Chondrocyte (in vitro differentiated cells): ENCODE data around the gene MRPS18A. TPM values are rescaled to one million over a fixed set of nuclear protein-coding genes. Genes with fewer than 3 reads are reported as not detected.

ENCODE experiments used
- DNase-seq: peaks from one replicate; pipeline ENCODE4 v3.0.0; 2021; ENCODE audit warnings: mixed read lengths, low spot score
- H3K27ac Mint-ChIP-seq: one replicate; pipeline ENCODE4 v1.8.0; 2021; ENCODE audit warnings: mild to moderate bottlenecking, moderate library complexity, mixed read lengths; ENCODE audit not compliant: unreplicated experiment
- H3K27me3 Mint-ChIP-seq: 2 replicates; pipeline ENCODE4 v1.8.0; 2021; ENCODE audit warnings: low read depth, mixed read lengths
- H3K36me3 Mint-ChIP-seq: 2 replicates; pipeline ENCODE4 v1.8.0; 2021; ENCODE audit warnings: low read depth, mixed read lengths
- H3K4me1 Mint-ChIP-seq: 2 replicates; pipeline ENCODE4 v1.8.0; 2021; ENCODE audit warnings: low read depth, mild to moderate bottlenecking, mixed read lengths
- H3K4me3 Mint-ChIP-seq: one replicate; pipeline ENCODE4 v1.8.0; 2021; ENCODE audit warnings: mild to moderate bottlenecking, moderate library complexity, mixed read lengths; ENCODE audit not compliant: unreplicated experiment
- H3K9me3 Mint-ChIP-seq: 2 replicates; pipeline ENCODE4 v1.8.0; 2021; ENCODE audit warnings: low read depth, mixed read lengths
- total RNA-seq: library from RNA; stranded (reverse); gene quantifications from 3 replicates; pipeline ENCODE4 v1.2.1, GENCODE V29; 2021
- TF ChIP-seq, protein P1 (sequence below): fragments of 200-600 bp; sonication (generic); IDR thresholded peaks from 2 replicates; pipeline ENCODE4 v1.5.0; 2021; ENCODE audit warnings: antibody characterized with exemption, mild to moderate bottlenecking, moderate library complexity

The MRPS18A gene
- total RNA-seq, 1 donor from 2014 or later = 26.8 TPM

DNA sequence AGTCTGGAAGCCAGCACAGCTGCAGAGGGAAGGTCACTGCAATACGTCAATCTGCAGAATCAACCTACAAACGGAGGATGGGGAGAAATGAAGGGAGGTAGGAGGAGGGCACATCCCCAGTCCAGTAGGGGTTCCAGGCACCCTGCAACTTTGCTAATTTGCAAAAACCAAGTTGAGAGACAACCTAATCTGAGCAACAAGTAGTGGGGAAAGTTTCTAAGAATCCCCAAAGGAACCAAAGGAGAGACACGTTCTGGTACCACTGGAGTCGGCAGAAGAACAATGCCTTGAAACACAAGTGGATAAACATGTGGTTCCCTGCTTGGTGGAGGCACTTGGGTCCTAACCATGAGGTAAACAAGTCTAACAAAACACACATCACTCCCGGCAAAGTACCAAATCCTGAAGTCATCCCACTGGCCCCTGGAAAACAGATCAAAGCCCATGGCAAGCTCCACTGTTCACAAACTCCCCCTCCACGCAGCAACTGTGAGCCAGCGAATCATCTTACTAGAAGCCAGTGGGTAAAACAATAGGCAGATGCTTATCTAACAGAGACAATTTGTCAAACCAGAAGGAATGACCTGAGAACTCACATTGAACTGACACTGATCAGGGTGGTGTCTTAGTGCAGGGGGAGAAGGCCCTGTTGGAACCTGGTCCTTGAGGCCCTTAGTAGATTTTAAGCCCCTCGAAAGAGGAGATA is 4.7 kb downstream of the MRPS18A start:
- Mint-ChIP-seq H3K27me3 (no peaks in the 10 kb centered on the region), H3K4me1 (peaks cover 14% of the 10 kb centered on the region), H3K36me3 (peaks cover 12% of the 10 kb centered on the region), H3K9me3 (no peaks in the 10 kb centered on the region), H3K27ac (no peak overlapping the region), H3K4me3 (no peak overlapping the region)
- TF ChIP-seq, protein P1, sequence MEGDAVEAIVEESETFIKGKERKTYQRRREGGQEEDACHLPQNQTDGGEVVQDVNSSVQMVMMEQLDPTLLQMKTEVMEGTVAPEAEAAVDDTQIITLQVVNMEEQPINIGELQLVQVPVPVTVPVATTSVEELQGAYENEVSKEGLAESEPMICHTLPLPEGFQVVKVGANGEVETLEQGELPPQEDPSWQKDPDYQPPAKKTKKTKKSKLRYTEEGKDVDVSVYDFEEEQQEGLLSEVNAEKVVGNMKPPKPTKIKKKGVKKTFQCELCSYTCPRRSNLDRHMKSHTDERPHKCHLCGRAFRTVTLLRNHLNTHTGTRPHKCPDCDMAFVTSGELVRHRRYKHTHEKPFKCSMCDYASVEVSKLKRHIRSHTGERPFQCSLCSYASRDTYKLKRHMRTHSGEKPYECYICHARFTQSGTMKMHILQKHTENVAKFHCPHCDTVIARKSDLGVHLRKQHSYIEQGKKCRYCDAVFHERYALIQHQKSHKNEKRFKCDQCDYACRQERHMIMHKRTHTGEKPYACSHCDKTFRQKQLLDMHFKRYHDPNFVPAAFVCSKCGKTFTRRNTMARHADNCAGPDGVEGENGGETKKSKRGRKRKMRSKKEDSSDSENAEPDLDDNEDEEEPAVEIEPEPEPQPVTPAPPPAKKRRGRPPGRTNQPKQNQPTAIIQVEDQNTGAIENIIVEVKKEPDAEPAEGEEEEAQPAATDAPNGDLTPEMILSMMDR = no peak
- DNase-seq = no peak

DNA sequence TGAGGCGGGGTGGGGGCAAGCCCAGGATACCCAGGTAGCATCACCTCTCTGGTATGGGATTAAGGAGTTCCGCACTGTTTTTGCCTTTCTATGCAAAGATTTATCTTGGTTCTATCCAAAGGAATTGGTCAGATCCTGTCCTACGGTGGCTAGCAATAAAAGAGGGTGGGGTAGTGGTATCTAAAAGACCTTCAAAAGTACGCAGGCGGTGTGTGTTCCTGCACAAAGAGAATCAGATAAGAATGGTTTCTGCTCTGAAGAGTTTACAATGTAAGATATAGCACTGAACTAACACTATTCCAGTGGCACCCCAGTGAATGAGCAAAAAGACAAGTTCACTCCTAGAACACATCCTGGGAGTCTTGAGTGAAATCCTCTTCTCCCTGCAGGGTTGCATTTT is 6.3 kb downstream of the MRPS18A start:
- TF ChIP-seq, protein P1 = no peak

DNA sequence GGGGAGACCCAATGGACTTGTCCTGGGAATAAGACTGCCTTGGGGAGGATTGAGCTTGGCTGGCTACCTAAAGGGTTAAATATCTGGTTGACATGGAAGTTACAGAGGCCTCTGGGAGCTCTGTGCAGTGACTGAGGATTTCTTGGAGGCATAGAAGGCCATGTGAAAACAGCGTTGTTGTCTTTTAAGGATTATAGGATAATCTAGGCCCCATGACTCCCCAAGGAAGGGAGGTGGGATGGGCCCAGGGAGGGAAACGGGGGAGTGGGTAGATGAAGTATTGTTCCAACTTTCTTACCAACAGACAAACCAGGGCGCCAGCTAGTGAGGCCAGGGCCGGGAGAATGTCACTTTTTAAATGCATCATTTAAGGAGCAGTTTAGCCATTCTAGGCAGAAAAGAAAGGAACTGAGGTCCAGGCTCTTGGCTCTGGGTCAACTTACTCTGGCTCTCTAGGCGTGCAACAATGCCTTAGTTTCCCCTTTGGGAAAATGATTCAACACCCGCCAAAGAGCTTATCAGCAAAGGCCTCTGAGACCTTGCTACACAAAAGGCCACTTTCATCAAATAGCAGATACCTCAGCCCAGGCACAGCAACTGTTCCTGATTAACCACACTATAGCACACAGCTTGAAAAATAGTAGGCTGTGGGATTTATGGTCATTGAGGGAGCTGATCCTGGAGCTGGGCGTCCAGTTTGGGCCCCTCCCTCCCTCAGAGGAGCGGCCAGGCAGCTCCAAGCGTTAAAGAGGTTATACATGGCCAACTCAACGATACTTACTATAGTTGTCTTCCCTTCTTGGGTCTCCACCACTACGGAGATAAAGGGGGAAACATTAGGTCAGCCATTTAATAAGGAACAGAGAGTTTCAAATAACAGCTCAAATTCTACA is 7.0 kb downstream of the MRPS18A start:
- TF ChIP-seq, protein P1 = no peak
- Mint-ChIP-seq H3K36me3 (peaks cover 18% of the 10 kb centered on the region), H3K27me3 (no peaks in the 10 kb centered on the region), H3K4me3 (no peak overlapping the region), H3K27ac (no peak overlapping the region), H3K9me3 (no peaks in the 10 kb centered on the region), H3K4me1 (no peaks in the 10 kb centered on the region)
- DNase-seq = no peak

More for the DNA sequence above, 6.3 kb downstream of the MRPS18A start:
- no peaks in the 10 kb centered on the region for H3K27me3 Mint-ChIP-seq
- H3K27ac Mint-ChIP-seq = no peak overlapping the region
- H3K36me3 Mint-ChIP-seq = peaks cover 15% of the 10 kb centered on the region
- no peak overlapping the region for H3K4me3 Mint-ChIP-seq
- DNase-seq = no peak
- H3K9me3 Mint-ChIP-seq = no peaks in the 10 kb centered on the region
- H3K4me1 Mint-ChIP-seq = peaks cover 5% of the 10 kb centered on the region

DNA sequence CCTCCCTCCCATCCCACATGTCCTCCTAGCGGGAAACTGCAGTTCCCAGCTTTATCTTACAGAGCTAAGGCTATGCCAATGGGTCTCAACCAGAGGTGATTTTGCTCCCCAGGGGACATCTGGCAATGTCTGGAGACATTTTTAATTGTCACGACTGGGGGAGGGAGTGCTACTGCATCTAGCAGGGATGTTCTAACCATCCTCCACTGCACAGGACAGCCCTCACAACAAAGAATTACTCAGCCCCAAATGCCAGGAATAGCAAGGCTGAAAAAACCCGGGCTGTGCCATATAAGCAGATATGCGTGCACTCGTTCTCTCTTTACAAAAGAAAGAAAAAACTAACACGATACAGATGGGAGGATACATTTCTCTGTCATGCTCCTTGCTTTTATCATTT is 8.5 kb downstream of the MRPS18A start:
- DNase-seq = no peak
- TF ChIP-seq, protein P1 = no peak
- Mint-ChIP-seq H3K4me3 (no peak overlapping the region), H3K36me3 (peaks cover 28% of the 10 kb centered on the region), H3K27ac (no peak overlapping the region), H3K4me1 (no peaks in the 10 kb centered on the region), H3K9me3 (no peaks in the 10 kb centered on the region), H3K27me3 (no peaks in the 10 kb centered on the region)

DNA sequence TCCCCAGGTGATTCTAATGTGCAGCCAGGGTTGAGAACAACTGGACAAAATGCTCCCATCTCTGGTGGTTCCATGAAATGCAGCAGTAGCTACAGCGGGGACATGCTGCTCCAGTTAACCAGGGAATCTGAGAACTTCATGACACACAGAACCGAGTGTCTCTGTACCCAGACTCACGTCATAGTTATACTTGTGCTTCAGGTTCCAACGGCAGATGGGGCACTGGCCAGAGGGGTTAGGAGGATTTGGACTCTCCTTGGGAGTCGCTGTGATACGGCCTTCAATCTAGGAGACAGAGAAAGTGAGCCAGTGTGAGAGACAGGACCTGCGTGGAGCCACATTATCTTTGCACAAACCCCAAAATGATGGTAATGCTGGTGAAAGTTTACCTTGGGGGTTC is 9.2 kb downstream of the MRPS18A start:
- H3K27ac Mint-ChIP-seq = no peak overlapping the region
- H3K4me3 Mint-ChIP-seq = no peak overlapping the region
- peaks cover 28% of the 10 kb centered on the region for H3K36me3 Mint-ChIP-seq
- H3K4me1 Mint-ChIP-seq = no peaks in the 10 kb centered on the region
- TF ChIP-seq, protein P1 = no peak
- no peaks in the 10 kb centered on the region for H3K27me3 Mint-ChIP-seq
- DNase-seq = no peak
- H3K9me3 Mint-ChIP-seq = no peaks in the 10 kb centered on the region
